PC-3 (cell line): Measurements from ENCODE around the gene BRD9.

Experiments
- CTCF ChIP-seq: fragments of 300-600 bp; sonication (generic); conservative IDR thresholded peaks from 2 replicates; pipeline ENCODE4 v1.5.1; 2017; ENCODE audit warnings: antibody characterized with exemption, low read depth, mild to moderate bottlenecking, low read length
- EZH2 ChIP-seq: fragments of 300-600 bp; sonication (generic); IDR thresholded peaks from one replicate; pipeline ENCODE4 v1.6.1; 2017; ENCODE audit warnings: antibody characterized with exemption, mild to moderate bottlenecking, low read length; ENCODE audit not compliant: unreplicated experiment
- EZH2phosphoT487 ChIP-seq: fragments of 300-600 bp; sonication (generic); IDR thresholded peaks from 2 replicates; pipeline ENCODE4 v1.6.1; 2018; ENCODE audit warnings: mild to moderate bottlenecking, antibody characterized with exemption, low read length, borderline replicate concordance

GRCh38 chr5:878125-878524 lies 14.5 kb downstream of the BRD9 start:
- no peak for TF ChIP-seq CTCF
- TF ChIP-seq EZH2phosphoT487: no peak
- no peak for TF ChIP-seq EZH2
